HG02571 (cell line): ENCODE measurements around the gene SPEF1.

Source experiments
- ATAC-seq: cut with Tn5 transposase; IDR thresholded peaks from one replicate; pipeline ENCODE4 v1.9.1; 2021; ENCODE audit warnings: mild to moderate bottlenecking, moderate library complexity; ENCODE audit not compliant: unreplicated experiment

SPEF1 gene

GRCh38 chr20:3751305-3751674, 30.0 kb downstream of the SPEF1 start:
- no peak for ATAC-seq

DNA sequence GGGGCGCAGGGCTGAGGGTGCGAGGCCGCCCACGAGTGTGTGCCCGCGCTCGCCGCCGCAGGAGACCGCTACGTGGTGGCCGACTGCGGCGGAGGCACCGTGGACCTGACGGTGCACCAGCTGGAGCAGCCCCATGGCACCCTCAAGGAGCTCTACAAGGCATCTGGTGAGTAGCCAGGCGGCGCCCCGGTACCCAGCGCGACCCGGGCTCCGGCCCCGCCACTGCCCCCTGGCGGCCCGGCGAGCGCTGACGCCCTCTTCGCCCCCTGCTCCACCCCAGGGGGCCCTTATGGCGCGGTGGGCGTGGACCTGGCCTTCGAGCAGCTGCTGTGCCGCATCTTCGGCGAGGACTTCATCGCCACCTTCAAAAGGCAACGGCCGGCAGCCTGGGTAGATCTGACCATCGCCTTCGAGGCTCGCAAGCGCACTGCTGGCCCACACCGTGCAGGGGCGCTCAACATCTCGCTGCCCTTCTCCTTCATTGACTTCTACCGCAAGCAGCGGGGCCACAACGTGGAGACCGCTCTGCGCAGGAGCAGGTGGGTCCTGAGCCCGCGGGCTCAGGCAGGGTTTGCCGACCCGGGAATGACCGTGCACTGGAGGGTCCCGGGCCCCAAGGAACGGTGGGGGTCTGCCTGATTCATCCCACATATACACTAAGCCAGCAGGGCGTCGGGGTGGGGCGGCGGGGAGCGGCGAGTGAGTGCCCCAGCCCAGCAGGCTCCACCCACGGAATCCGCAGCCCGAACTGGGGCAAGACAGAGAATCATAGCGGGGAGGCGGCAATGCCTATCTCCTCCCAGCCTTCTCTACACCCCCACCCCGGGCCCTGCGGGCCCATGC, 31.3 kb downstream of the SPEF1 start:
- no peak for ATAC-seq

DNA sequence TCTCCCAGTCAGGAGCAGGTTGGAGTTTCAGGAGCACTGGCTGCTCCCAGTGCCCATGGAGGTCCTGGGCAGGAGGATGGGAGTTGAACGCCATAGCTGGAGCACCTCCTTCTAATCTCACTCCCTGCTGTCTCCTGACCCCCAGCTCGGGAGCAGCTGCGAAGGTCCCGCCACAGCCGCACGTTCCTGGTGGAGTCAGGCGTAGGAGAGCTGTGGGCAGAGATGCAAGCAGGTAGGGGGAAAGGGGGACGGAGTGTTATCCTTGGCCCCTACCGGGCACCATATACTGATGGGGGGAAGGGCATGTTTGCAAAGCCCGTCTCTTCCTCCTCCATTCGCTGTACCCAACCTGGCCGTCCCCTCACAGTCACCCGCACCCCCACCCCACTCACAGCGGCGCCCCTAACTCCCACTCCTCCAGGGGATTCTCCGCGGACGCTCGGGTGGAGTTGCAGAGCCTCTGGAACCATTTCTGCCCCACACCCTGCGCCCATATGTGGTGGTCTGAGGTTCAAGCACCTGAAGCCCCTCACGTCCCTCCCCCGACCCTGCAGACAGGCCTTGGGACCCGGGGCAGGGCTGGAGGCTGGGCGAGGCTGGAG, 32.1 kb downstream of the SPEF1 start:
- no peak for ATAC-seq

DNA sequence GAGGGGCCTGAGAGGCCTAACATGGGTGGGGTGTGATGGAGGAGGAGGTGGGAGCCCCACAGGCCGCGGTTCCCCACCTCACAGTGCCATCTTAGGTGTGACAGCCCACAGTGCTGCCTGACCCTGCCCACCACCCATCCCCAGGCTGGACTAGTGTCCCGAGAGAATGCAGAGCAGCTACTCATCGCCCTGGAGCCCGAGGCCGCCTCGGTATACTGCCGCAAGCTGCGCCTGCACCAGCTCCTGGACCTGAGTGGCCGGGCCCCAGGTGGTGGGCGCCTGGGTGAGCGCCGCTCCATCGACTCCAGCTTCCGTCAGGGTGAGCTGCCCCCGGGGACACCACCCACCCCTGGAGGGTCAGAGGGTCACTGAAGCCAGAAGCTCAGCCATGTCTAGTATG, 33.2 kb downstream of the SPEF1 start:
- ATAC-seq: no peak

DNA sequence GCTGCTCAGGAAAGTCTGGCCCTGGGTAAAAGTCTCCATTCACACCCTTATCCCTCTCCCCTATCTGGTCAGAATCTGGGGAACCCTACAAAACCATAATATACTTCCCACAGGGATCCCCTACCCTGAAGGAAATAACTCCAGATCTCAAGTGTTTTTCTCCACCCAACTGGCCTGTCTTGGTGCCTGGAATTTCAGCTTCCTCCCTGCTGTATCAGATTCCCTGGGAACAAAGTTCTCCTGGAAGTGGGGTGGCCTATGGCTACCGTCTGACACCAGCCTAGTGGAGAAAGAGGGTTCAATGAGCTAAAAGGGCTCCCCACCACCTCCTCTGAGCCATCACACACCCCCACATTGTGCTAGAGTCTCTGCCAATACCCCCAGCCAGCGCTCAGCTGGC, 33.8 kb downstream of the SPEF1 start:
- no peak for ATAC-seq

DNA sequence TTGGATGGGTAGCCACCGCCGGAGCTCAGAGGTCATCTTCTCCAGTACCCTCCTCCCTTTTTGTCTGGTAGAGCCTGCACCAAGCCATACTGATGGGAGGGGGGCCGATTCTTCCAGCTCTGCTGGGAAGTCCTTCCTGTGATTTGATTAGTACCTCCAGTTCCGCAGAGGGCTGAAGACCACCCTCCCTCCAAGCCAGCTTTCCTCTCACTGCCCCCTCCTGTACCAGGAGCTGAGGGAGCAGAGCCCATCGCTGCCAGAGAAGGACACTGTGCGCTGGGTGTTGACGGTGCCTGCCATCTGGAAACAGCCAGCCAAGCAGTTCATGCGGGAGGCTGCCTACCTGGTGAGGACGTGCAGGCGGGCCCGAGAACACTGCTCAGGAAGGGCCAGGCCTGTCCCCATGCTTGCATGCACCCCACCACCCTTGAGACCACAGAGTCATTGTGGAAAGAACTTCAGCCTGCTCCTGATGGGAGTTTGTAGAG, 35.5 kb downstream of the SPEF1 start:
- no peak for ATAC-seq

GRCh38 chr20:3744806-3745685, 36.2 kb downstream of the SPEF1 start:
- no peak for ATAC-seq

DNA sequence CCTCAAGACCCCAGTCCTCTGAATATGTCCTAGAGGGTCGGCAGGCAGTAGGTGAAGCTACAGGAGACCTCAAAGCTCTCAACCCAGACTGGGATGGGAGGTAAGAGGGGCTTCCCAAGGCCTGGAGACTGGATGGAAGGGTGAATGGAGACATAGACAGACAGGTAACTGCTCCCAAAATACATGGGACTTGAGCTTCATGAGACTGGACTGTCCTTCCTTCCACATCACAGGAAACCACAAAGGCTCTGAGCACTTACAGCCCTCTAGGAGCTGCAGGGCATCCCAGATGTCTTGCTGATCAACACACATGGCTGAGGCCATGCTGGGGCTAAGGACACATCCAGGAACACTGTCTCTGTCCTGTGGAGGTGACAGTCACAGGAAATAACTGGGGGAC, 37.2 kb downstream of the SPEF1 start:
- ATAC-seq: no peak

- ATAC-seq: no peak
Observed at GRCh38 chr20:3743251-3743650, 38.0 kb downstream of the SPEF1 start.

DNA sequence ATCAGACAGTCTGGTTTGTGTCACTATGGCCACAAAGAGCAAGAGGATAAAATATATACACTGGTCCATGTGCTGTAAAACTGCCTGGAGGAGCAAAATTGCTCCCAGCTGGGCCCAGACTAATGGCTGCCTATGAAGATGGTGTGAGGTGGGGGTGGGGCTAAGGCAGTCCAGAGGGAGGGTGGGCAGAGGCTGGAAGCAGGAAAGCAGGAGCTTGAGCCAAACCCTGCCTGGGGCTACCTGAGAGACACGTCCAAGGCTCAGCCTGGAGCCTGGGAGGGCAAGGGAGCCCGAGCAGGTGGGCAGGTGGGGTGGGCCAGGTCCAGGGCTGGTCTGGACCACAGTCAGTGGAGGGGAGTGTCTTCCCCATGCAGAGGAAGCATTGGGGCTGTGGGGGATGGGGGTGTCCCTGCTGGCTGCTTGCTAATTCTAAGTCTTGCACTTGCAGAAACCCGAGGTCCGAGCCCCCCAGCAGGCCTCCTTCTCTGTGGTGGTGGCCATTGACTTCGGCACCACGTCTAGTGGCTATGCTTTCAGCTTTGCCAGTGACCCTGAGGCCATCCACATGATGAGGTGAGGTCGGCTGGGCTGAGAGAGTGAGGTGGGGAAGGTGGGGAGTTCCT, 39.3 kb downstream of the SPEF1 start:
- ATAC-seq: no peak

DNA sequence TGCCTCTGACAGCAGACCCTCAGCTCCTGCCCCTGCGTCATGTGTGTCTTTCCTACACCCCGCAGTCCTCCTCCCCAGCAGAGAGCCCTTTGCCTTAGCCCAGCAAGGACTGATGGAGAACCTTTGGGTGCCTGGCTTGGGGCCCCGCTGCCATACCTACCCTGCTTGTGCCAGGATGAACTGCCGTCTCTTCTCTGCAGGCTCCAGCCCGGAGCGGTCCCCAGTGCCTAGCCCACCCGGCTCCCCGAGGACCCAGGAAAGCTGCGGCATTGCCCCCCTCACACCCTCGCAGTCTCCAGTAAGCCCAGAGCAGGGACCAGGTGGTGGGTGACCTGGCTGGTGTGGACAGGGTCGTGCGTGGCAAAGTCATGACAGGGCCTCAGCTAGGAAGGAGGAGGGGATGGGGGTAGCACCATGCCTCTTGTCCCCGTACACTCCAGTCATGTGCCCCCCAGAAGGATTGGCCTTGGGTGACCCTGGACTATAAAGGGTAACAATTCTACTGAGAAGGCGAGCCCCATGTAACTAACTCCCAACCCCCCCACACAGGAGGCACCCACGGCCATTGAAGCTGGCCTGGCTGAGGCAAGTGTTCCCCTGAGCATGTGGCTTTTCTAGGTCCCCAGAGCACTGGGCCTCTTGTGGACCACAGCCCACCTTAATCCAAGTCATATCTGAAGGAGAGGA, 40.5 kb downstream of the SPEF1 start:
- ATAC-seq: no peak

GRCh38 chr20:3739926-3740451, 41.3 kb downstream of the SPEF1 start:
- ATAC-seq: no peak

DNA sequence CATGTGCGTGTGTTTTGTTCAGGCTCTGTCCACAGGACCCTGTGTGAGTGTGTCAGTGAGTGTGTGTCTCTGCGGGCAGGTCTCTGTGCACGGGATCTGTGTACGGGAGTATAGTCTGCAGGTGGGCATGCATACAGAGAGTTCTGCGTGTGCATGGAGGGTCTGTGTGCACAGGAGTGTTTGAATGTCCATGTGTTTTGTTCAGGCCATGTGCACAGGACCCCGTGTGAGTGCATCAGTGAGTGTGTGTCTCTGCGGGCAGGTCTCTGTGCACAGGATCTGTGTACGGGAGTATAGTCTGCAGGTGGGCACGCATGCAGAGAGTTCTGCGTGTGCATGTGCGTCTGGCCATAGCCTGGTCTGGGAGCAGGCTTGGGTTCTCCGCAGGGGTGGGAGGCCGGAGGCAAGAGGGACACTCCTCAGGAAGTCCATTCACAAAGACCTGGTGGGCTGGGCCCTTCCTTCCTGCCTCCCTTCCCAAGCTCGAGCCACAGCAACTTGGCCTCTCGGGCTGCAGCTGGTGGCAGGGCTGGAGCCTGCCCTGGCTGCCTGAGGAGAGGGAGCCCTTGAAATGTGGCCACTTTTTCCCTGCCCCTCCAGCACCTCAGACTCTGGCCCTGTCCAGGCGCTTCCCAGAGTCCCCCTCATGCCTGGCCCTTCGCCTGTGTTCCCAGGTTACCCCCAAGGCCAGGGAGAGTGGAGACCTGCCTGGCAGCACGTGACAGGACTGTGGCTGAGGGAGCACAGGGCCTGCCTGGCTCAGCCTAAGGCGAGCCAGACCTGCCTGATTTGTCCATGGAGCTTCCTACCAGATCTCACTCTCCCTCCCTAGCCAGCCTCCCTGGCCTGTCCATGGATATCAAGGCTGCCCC, 42.0 kb downstream of the SPEF1 start:
- no peak for ATAC-seq

- ATAC-seq: no peak
Observed at GRCh38 chr20:3738111-3739053, 42.9 kb downstream of the SPEF1 start.

- no peak for ATAC-seq
Observed at GRCh38 chr20:3735768-3736167, 45.5 kb downstream of the SPEF1 start.

DNA sequence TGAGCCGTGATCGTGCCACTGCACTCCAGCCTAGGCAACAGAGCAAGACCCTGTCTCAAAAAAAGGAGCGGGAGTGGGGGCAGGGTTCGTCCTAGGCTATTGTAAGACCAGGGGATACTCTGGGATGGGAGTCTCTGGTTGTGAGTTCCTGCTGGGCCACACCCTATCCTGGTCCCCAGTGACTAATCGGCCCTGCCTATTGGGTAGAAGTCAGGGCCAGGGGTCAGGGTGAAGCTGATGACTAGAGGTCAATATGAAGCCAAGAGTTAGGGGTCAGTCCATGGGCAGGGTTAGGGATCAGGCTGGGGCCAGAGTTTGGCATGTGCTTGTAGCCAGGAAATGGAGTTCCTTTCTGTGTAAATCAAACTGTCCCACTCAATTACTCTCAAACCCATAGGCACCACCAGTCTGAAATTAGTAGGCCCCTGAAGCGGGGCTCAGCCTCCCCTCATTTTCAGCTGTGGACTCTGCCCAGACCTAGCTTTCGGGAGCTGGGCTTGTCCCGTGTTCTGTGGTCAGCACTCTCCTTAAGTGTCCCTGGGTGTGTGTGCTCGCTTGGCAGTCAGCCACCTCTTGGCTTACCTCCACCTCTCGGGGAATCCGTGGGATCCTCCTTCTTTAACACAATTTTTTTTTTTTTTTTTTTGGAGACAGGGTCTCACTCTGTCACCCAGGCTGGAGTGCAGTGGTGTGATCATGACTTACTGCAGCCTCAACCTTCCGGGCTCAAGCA, 47.0 kb downstream of the SPEF1 start:
- no peak for ATAC-seq
